Measurements from ENCODE around the gene IER3.
"Not testable (repeated sequence)": the region's sequence is repeated elsewhere in the genome, so short reads cannot be mapped to it uniquely, and the experiment has no call there.

IER3 gene

GRCh38 chr6:30723843-30724741 is 20.3 kb downstream of the IER3 start:
- DNase-seq: not testable (repeated sequence)

- DNase-seq: not testable (repeated sequence)
These were observed 21.0 kb downstream of the IER3 start for GRCh38 chr6:30723159-30723842.

- DNase-seq: peak; percentile 77
These were observed 21.9 kb downstream of the IER3 start for GRCh38 chr6:30722280-30723112.

GRCh38 chr6:30722025-30722279 is 22.4 kb downstream of the IER3 start:
- peak; percentile 38 for DNase-seq

GRCh38 chr6:30721198-30722024 is 22.9 kb downstream of the IER3 start:
- DNase-seq: peak; percentile 93

- DNase-seq: peak; percentile 64
These were observed 23.6 kb downstream of the IER3 start for GRCh38 chr6:30720738-30721197.

- peak; percentile 99 for DNase-seq
These were observed 24.3 kb downstream of the IER3 start, which contains the start of gene TUBB for GRCh38 chr6:30719791-30720737. Gene TUBB, plus strand, starts transcription at chr6:30720352. Its CDS starts 155 bp downstream, at chr6:30720507.

GRCh38 chr6:30719356-30719755 is 25.0 kb downstream of the IER3 start:
- no peak for DNase-seq

GRCh38 chr6:30717845-30718720 is 26.3 kb downstream of the IER3 start:
- DNase-seq: not testable (repeated sequence)

- peak; percentile 100 for DNase-seq
These were observed 27.1 kb downstream of the IER3 start, which contains the start of gene MDC1 for GRCh38 chr6:30717129-30717844. Gene MDC1, minus strand, starts transcription at chr6:30717281. Its CDS starts 2,106 bp downstream, at chr6:30715175.

GRCh38 chr6:30716879-30717128 is 27.5 kb downstream of the IER3 start:
- DNase-seq: no peak

- no peak for DNase-seq
These were observed 30.1 kb downstream of the IER3 start for GRCh38 chr6:30714263-30714662.

- DNase-seq: no peak
These were observed 31.9 kb downstream of the IER3 start for GRCh38 chr6:30712441-30712945.

GRCh38 chr6:30711758-30712380 is 32.5 kb downstream of the IER3 start:
- DNase-seq: no peak

GRCh38 chr6:30709101-30709868 is 35.1 kb downstream of the IER3 start:
- DNase-seq: no peak

GRCh38 chr6:30707281-30707850 is 37.0 kb downstream of the IER3 start:
- DNase-seq: no peak

- no peak for DNase-seq
These were observed 38.7 kb downstream of the IER3 start for GRCh38 chr6:30705620-30706019.
